HG03039 (cell line): Measurements from ENCODE around the gene NLN.
"Not testable (repeated sequence)": the region's sequence is repeated elsewhere in the genome, so short reads cannot be mapped to it uniquely, and the experiment has no call there.

ENCODE experiments used
- ATAC-seq: cut with Tn5 transposase; IDR thresholded peaks from one replicate; pipeline ENCODE4 v1.9.1; 2021; ENCODE audit warnings: mild to moderate bottlenecking, moderate library complexity; ENCODE audit not compliant: unreplicated experiment

Gene NLN

DNA sequence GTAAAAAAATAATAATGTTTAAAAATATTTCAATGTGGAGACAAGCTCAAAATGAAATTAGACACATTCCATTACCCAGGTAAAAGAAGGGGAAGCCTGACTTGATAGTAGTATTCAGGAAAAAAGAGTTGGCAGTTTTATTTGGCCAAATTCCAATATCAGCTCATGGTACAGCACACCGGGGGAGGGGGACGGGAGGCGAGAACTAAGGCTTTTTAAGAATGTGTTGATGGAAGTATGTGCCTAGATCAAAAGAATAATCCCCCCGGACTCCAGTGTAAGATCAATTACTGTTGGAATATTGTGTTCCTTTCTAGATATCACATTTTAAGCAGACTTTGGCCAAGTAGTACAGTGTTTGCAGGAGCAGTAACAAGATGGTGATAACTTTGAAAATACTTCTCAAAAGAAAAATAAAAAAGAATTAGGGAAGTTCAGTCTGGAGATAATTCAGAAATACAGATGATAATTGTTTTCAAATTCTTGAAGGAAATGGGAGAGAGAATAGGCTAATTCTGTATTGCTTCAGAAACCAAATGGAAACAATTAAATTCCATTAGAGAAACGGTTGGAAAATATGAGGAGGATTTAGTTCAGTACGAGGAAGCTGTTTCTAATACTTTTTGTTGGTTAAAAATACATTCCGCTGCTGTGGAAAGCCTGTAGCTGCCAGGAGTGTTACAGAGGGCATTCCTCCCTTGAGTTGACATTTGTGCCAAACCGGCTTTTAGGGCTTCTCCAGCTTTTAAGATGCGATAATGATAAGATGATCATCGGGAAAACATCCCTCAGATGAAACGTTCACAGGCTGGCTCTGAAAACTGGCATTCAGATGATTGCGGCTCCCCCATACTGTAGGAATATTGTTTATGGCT is 106.3 kb downstream of the NLN start:
- no peak for ATAC-seq

DNA sequence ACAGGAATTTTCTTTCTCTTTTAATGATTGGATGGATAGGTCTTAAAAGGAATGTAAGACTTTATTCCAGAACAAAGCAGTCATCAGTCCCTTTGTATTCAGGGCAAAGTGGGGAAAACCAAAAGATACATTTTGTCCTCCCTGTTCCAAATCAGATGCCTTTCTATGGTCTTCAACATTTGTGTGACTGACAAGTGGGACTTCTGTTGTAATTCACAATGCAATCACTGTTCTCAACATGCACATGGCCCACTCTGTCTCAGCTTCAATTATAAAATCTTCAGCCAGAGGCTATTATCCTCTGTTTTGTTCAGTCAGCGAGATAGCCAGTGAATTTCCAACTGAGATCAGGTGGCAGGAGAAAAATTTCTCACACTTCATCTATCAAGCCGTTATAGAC is 108.9 kb downstream of the NLN start:
- no peak for ATAC-seq

DNA sequence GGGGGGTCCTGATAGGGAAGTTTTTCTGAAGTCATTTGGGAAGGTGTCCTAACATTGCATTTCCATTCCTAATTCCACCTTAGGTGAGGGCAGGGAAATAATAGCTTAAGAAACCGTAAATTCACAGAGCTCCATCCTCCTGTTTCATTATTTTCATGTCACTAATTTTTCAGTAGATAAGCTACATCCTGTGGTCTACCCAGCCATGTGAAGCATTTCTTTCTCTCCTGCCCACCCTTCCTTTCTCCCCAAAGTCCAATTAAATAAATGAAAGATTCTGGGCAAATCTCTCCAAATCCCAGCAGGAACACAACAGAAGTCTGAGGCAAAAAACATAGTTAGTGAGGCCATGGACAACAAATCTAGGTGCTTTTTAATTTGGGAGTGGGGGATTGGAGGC is 109.3 kb downstream of the NLN start:
- ATAC-seq, result no peak

DNA sequence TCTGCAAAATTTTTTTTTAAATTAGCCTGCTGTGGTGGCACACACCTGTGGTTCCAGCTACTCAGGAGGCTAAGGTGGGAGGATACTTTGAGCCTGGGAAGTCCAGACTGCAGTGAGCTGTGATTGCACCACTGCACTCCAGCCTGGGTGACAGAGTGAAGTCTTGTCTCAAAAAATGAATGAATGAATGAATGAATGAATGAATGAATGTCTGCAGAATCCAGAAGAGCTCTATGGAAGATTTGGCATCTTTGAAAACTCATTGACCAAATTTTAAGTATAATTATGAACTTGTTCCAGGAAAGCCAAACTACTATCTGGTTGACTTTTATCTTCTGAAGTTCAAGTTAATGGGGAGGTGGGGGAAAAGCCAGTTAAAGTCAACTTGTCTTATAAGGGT is 110.1 kb downstream of the NLN start:
- ATAC-seq, result no peak

DNA sequence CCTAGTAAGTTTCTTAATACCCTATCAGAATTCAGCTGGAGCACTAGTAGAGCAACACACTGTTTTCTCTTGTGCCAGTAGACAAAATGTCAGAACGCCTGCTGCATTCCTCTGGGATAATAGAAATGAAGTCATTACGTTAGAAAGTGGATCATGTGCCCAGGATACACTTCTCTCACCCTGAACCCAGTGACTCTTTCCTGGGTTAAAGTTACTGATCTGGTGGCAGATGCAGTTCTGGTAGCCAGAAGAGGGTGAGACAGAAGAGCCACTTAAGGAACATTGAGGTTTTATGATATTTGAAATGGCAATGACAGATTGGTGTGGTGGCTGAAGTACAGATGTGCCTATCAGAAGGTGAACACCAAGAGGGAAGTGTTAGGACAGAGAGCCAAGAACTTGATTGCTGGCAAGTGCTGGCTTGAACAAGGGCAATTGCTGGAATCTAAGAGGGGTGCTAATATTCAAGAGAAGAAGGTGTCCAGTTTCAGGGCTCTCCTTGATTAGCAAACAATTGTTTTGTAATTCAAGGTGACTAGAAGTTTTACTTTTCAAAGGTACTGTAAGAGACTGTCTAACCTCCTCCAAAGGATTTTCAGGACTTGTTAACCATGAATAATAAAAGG is 110.7 kb downstream of the NLN start:
- ATAC-seq, result no peak

DNA sequence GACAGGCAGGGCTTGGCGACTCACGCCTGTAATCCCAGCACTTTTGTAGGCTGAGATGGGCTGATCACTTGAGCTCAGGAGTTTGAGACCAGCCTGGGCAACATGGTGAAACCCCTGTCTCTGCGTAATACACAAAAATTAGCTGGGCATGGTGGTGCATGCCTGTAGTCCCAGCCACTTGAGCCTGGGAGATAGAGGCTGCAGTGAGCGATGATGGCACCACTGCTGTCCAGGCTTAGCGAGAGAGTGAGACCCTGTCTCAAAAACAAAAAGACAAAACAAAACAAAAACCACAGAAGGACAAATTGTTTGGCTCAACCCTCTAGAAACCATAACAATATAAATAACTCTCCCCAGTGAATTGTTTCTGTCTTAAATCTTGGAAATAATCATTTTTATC is 111.8 kb downstream of the NLN start:
- no peak for ATAC-seq

DNA sequence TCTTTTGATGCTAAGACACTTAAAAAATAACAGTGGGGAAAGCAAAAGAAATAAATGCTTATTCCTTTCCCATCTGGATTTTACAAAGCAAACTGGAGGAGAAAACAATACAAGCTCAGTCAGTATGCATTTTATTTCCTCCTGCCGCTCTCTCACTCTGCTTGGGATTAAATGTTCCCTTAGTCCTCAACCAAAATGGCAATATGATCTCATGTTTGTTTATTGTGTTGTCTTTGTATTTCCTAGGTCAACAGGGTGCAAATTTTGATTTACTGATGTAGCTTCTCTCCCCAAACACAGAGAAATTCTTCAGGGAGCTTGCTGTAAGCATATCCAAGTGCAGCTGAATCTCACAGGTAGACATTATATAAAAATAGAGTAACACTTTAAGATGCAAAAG is 112.3 kb downstream of the NLN start:
- no peak for ATAC-seq

DNA sequence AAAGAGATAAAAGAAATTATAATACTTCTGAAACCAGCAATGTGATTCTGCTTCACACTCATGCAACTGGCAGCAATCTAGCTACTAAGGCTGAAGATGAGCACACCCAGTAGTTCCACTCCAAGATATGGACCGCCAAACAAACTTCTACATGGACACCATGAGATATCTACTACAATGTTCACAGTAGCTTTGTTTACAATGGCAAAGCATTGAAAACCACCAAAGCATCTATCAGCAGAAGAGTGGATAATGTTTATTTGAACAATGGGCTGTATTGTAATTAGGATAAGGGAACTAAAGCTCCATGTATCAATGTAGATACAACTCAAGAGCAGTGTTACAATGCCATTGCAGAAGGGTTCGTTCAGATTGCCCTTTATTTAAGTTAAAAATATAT is 113.2 kb downstream of the NLN start:
- ATAC-seq, result no peak

DNA sequence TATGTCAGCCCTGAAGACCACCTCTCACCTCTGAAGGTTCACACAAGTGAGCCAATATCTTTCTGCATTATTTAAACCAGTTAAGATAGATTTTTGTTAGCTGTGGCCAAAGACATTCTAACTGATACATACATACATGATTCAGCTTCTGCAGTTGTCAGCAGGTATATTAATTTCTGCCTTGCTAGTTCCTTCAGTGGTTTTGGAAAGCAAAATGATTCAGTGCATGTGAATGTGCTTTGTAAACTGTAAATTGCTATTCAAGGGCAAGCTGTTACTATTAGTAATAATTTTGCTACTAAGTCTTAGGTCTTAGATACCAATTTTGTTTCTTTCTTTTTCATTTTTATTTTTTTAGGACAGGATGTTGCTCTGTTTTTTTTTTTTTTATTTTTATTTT is 115.1 kb downstream of the NLN start:
- no peak for ATAC-seq

DNA sequence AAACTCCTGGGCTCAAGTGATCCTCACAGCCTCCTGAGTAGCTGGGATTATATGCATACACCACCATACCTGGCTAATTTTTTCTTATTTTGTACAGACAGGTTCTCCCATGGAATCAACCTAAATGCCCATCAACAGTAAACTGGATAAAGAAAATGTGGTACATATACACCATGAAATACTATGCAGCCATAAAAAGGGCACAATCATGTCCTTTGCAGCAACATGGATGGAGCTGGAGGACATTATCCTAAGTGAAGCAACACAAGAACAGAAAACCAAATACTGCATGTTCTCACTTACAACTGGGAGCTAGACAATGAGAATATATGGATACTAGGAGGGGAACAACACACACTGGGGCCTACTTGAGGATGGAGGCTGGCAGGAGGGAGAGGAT is 117.2 kb downstream of the NLN start:
- ATAC-seq, result not testable (repeated sequence)

DNA sequence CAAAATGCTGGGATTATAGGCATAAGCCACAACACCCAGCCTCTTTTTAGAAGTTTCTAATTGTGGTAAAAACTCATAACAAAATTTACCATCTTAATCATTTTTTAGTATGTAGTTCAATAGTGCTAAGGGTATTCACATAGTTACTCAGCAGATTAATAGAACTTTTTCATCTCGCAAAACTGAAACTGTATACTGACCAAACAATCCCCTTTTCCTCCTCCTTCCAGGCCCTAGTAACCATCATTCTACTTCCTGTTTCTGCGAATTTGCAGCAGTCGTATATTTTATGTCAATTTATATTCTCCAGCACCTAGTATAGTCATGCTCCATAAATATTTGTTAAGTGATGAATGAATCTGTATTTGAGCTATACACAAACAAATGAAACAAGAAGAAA is 118.1 kb downstream of the NLN start:
- ATAC-seq, result no peak

DNA sequence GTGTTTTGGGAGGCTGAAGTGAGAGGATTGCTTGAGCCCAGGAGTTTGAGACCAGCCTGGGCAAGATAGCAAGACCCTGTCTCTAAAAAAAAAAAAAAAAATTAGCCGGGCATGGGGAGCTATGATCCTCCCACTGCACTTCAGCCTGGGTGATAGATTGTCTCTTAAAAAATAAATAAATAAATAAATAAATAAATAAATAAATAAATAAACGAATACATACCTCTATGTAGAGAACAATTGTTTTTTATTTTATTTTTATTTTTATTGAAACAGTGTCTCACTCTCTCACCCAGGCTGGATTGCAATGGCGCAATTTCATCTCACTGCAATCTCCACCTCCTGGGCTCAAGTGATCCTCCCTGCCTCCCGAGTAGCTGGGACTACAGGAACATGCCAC is 122.8 kb downstream of the NLN start:
- not testable (repeated sequence) for ATAC-seq

DNA sequence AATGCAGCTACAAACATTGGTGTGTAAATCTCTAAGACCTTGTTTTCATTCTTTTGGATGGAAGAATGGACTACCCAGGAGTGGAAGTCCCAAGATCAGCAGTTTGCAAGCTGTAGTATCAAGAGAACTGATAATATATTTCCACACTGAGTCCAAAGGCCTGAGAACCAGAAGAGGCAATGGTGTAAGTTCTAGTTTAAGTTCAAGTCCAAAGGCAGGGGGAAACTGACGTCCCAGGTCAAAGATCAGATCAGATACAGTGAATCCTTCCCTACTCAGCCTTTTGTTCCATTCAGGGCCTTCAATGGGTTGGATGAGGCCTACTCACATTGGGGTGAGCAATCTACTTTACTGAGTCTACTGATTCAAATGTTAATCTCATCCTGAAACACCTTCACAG is 124.1 kb downstream of the NLN start:
- no peak for ATAC-seq

DNA sequence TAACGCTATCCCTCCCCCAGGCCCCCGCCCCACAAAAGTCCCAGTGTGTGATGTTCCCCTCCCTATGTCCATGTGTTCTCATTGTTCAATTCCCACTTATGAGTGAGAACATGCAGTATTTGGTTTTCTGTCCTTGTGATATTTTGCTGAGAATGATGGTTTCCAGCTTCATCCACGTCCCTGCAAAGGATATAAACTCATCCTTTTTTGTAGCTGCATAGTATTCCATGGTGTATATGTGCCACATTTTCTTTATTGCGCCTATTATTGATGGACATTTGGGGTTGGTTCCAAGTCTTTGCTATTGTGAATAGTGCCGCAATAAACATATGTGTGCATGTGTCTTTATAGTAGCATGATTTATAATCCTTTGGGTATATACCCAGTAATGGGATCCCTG is 125.0 kb downstream of the NLN start:
- ATAC-seq, result not testable (repeated sequence)

DNA sequence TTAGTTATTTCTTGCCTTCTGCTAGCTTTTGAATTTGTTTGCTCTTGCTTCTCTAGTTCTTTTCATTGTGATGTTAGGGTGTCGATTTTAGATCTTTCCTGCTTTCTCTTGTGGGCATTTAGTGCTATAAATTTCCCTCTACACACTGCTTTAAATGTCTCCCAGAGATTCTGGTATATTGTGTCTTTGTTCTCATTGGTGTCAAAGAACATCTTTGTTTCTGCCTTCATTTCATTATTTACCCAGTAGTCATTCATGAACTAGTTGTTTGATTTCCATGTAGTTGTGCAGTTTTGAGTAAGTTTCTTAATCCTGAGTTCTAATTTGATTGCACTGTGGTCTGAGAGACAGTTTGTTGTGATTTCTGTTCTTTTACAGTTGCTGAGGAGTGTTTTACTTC is 127.9 kb downstream of the NLN start:
- ATAC-seq, result not testable (repeated sequence)

DNA sequence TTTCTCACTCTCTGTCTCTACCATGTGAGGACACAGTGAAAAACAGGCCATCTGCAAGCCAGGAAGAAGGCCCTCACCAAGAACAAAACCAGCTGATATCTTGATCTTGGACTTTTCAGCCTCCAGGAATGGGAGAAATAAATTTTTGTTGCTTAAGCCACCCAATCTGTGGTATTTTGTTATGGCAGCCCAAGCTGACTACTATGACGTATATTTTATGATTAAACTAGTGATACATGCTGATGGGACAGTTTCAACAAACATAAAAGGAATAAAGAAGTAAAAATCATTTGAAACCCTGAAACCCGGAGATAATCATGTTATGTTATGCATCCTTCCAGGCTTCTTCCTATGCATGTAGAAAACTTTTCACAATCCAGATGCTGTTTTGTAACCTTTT is 132.9 kb downstream of the NLN start:
- no peak for ATAC-seq

DNA sequence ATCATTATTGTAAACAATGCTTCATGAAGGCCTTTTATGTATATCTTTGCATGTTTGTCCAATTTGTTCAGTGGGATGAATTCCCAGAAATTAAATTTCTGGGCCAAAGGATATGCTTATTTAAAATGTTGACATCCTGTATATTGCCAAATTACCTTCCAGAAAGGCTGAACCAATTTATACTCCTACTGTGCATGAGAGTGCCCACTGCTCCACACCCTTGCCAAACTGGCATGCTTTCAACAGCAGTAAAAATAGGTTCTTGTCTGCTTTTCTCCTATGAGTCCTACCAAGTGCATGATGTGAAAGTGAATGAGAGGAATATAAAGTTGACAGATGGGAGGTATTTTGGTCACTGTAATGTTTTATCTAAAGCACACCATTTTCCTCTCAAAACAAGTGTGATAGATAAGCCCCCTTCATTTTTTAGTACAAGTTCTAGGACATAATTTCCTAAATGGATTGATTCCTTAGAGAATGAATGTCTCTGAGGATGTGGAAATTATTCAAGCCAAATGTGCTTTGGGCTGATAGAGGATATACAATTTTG is 133.8 kb downstream of the NLN start:
- ATAC-seq, result no peak

DNA sequence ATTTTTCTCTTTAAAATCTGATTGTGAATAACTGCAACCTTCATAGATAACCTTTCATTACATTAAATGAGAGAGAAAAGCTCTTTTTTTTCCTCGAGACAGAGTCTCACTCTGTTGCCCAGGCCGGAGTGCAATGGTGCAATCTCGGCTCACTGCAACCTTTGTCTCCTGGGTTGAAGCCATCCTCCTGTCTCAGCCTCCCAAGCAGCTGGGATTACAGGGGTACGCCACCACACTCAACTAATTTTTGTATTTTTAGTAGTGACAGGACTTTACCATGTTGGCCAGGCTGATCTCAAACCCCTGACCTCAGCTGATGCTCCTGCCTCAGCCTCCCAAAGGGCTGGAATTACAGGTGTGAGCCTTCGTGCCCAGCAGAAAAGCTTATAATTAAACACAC is 134.5 kb downstream of the NLN start:
- no peak for ATAC-seq

DNA sequence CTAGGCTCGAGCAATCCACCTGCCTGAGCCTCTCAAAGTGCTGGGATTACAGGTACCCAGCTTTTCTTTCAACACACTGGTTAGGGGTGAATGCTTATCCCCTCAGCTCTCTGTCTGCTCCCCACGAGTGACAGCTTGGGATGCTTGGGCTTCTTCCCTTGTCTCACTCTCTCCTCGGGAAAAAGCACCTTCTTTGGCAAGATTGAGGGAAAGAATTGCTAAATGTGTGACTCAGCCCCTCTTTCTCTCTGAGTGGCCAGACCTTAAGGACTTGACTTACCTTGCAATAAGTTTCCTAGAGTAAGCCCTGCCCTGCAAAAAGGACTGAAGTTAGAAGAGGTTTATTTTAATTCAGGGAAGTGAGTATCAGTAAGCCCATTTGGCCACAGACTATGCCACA is 136.3 kb downstream of the NLN start:
- no peak for ATAC-seq

DNA sequence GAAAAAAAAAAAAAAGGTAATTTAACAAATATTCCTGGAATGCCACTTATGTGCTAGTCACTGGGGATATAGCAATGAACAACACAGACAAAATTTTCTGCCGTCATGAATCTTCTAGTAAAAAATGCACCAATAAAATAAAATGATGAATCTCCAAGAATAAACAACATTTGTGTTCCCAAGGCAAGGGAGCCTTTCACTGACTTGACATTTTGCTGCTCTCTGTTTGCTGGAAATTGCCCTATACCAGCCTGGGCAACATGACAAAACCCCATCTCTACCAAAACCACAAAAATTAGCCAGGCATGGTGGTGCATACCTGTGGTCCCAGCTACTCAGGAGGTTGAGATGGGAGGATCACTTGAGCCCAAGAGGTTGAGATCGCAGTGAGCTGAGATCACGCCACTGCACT is 139.8 kb downstream of the NLN start:
- ATAC-seq, result no peak

DNA sequence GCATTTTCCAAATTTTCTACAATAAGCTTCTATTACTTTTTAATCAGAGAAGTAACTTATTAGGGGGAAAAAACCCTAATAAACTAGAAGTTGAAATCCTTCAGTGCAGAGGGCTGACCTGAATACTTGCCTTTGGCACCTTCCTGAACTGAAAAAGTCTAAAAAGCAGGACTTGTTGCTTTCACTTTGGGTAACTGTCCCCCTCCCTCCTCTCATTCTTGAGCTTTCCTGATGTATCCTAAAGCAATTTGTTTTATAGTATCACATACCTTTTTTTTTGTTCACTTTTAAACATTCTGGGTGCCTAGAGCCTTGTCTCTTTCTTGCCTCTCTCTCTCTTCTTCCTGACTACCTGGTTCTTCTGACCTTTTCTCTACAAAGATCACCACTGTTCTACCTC is 140.4 kb downstream of the NLN start:
- ATAC-seq, result no peak

DNA sequence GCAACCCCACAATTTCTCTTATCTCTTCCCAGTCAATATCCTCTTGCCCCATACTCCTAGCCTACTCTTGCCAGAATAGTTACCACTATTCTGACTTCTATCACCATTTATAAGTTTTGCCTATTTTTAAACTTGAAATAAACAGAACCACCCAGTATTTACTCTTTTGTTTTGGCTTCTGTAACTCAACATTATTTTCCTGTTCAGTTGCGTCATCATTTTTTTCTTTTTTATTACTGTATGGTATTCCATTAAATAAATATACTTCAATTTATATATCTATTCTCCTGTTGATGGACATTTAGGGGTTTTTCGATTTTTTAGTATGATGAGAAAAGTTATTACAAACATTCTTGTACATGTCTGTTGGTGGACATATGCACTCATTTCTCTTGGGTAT is 141.7 kb downstream of the NLN start:
- ATAC-seq, result no peak
